Testis (tissue), 3 donors: ENCODE measurements around the gene SUCLG2. TPM values are rescaled to one million over a fixed set of nuclear protein-coding genes. Genes with fewer than 3 reads are reported as not detected.

Experiments
- DNase-seq: peaks from one replicate; pipeline ENCODE4 v3.0.0-alpha.2; 2019
- H3K27ac ChIP-seq, 2 donors: fragments of 200-600 bp; sonication (generic); one replicate each; pipeline ENCODE4 v1.5.1; 2019
- H3K27me3 ChIP-seq: fragments of 200-600 bp; sonication (generic); one replicate; pipeline ENCODE4 v1.5.1; 2019
- H3K36me3 ChIP-seq: fragments of 200-600 bp; sonication (generic); one replicate; pipeline ENCODE4 v1.5.1; 2017; ENCODE audit warnings: low read depth; ENCODE audit errors: missing control alignments
- H3K4me1 ChIP-seq: fragments of 200-600 bp; sonication (generic); one replicate; pipeline ENCODE4 v1.5.1; 2019
- H3K4me3 ChIP-seq, 2 donors: fragments of 200-600 bp; sonication (generic); one replicate each; pipeline ENCODE4 v1.5.1; 2017 to 2019
- H3K9me3 ChIP-seq: fragments of 200-600 bp; sonication (generic); one replicate; pipeline ENCODE4 v1.5.1; 2017
- CTCF ChIP-seq, 3 experiments: fragments of 450-650 bp in 2 of 3; fragments of 200-600 bp in 1 of 3; sonication (generic) in 1 of 3; IDR thresholded peaks; one replicate each; pipeline ENCODE4 v1.5.1; 2016 to 2019; ENCODE audit warnings: antibody characterized with exemption in 3 of 3, mild to moderate bottlenecking in 2 of 3, moderate library complexity in 1 of 3
- POLR2A ChIP-seq: fragments of 450-650 bp; IDR thresholded peaks from one replicate; pipeline ENCODE4 v1.6.1; 2017; ENCODE audit warnings: antibody characterized with exemption, mild to moderate bottlenecking, moderate library complexity
- WGBS, 2 donors: methylation state at CpG; one replicate each; pipeline ENCODE4 v1.1.5; 2018; 5-methylcytosine and 5-hydroxymethylcytosine counted together
- intact Hi-C: fragments of 100-400 bp; cut with DNase I; formaldehyde crosslinking; loops from one replicate; pipeline ENCODE4 v1.15.1; 2023; ENCODE audit warnings: low total_unique reads
- polyA plus RNA-seq: library from polyadenylated mRNA; stranded (reverse); fragments of 350-450 nt; fragmentation: Illumina TruSeq; extraction: RNeasy Lipid Tissue Mini Kit (QIAGEN cat#74804); gene quantifications from one replicate; pipeline ENCODE4 v1.2.3, GENCODE V29; 2014; ENCODE audit warnings: low read depth, low replicate concordance; ENCODE audit not compliant: insufficient read depth
- total RNA-seq, 2 donors: library from RNA; depleted of rRNA; stranded (reverse); fragments of >200 nt; gene quantifications; one replicate each; pipeline ENCODE4 v1.2.3, GENCODE V29; 2016

SUCLG2 gene
- total and polyA plus RNA-seq, 3 donors from 2014 or later, result 18.0 to 28.7 (median 23.8) TPM

GRCh38 chr3:67642190-67642589, 12.2 kb downstream of the SUCLG2 start:
- intact Hi-C loops, result no loop called here
- Histone ChIP-seq H3K9me3 (no peaks in the 10 kb centered on the region), H3K27ac (no peak overlapping the region)

GRCh38 chr3:67641451-67641850, 13.0 kb downstream of the SUCLG2 start:
- Histone ChIP-seq H3K4me3 (no peak overlapping the region), H3K9me3 (no peaks in the 10 kb centered on the region), H3K27ac (no peak overlapping the region), H3K4me1 (no peaks in the 10 kb centered on the region), H3K36me3 (no peaks in the 10 kb centered on the region), H3K27me3 (no peaks in the 10 kb centered on the region)
- 83 to 84% methylated on average over 3 of the region's 3 CpGs for WGBS, 2 donors
- no peak for DNase-seq
- TF ChIP-seq CTCF (IDR thresholded peaks at IDR 0.05) (no peak), POLR2A (no peak)
- intact Hi-C loops, result no loop called here

More at GRCh38 chr3:67642190-67642589, 12.2 kb downstream of the SUCLG2 start:
- DNase-seq, result no peak
- H3K27me3 ChIP-seq, result no peaks in the 10 kb centered on the region
- H3K4me3 ChIP-seq, result no peak overlapping the region
- 85 to 88% methylated on average over 4 of the region's 4 CpGs for WGBS, 2 donors
- no peak for TF ChIP-seq CTCF (IDR thresholded peaks at IDR 0.05)
- no peaks in the 10 kb centered on the region for H3K4me1 ChIP-seq
- no peaks in the 10 kb centered on the region for H3K36me3 ChIP-seq

- TF ChIP-seq CTCF (IDR thresholded peaks at IDR 0.05) (no peak), POLR2A (no peak)
- Histone ChIP-seq H3K27me3 (no peaks in the 10 kb centered on the region), H3K4me3 (no peak overlapping the region), H3K9me3 (no peaks in the 10 kb centered on the region), H3K27ac (no peak overlapping the region), H3K4me1 (no peaks in the 10 kb centered on the region), H3K36me3 (no peaks in the 10 kb centered on the region)
- no peak for DNase-seq
- intact Hi-C loops, result no loop called here
- WGBS, 2 donors, result 89 to 91% methylated on average over 6 of the region's 6 CpGs
Observed at GRCh38 chr3:67640023-67640660, 14.3 kb downstream of the SUCLG2 start.

GRCh38 chr3:67637255-67637900, 17.0 kb downstream of the SUCLG2 start:
- no peaks in the 10 kb centered on the region for H3K9me3 ChIP-seq
- H3K4me1 ChIP-seq, result no peaks in the 10 kb centered on the region
- TF ChIP-seq POLR2A (no peak), CTCF (IDR thresholded peaks at IDR 0.05) (no peak)
- no peak for DNase-seq
- WGBS, 2 donors, result 63 to 64% methylated on average over 4 of the region's 4 CpGs
- no peaks in the 10 kb centered on the region for H3K27me3 ChIP-seq
- H3K4me3 ChIP-seq, result no peak overlapping the region
- intact Hi-C loops, result no loop called here
- H3K36me3 ChIP-seq, result no peaks in the 10 kb centered on the region
- H3K27ac ChIP-seq, result no peak overlapping the region

GRCh38 chr3:67635806-67636205, 18.6 kb downstream of the SUCLG2 start:
- TF ChIP-seq CTCF (IDR thresholded peaks at IDR 0.05), result no peak
- TF ChIP-seq POLR2A, result no peak
- WGBS, 2 donors, result 92 to 95% methylated on average over 2 of the region's 2 CpGs

More at GRCh38 chr3:67635806-67636205, 18.6 kb downstream of the SUCLG2 start:
- H3K27me3 ChIP-seq, result no peaks in the 10 kb centered on the region
- no peaks in the 10 kb centered on the region for H3K4me1 ChIP-seq
- H3K9me3 ChIP-seq, result no peaks in the 10 kb centered on the region
- no peaks in the 10 kb centered on the region for H3K36me3 ChIP-seq
- H3K27ac ChIP-seq, result no peak overlapping the region
- intact Hi-C loops, result no loop called here
- no peak for DNase-seq
- no peak overlapping the region for H3K4me3 ChIP-seq
